ENCODE data around the gene CCND3. TPM values are rescaled to one million over a fixed set of nuclear protein-coding genes. Genes with fewer than 3 reads are reported as not detected.
A peak's percentile ranks its signal among the peaks of the same experiment; 100 is the strongest.

The CCND3 gene
- total RNA-seq, 1 experiment from 2014 or later: 26.6 TPM

GRCh38 chr6:41935685-41936072 lies 5.9 kb downstream of the CCND3 start:
- peaks cover 5% of the 10 kb centered on the region; the same call in 1 of the 2 replicates for H3K79me2 ChIP-seq (ENCODE audit: insufficient read depth, low read length)
- peaks cover 26 to 34% of the 10 kb centered on the region in 2 experiments; a peak in 3 of 4 replicates for H3K36me3 ChIP-seq (ENCODE audit: control insufficient read depth in 1 of 2, insufficient read depth in 2 of 2, low read length in 2 of 2)
- H3K27me3 ChIP-seq (ENCODE audit: insufficient read depth, low read length): no peaks in the 10 kb centered on the region
- ChIA-PET CTCF (interaction anchor here (1.0 to 5.7 kb wide), 3 partner anchors 9 to 109 kb away, joined by 4 to 25 read pairs (median 7); partner anchors contain the start of genes BYSL and MED20), RAD21 (ENCODE audit: low non-redundant PET in 1 of 2, low total read pairs in 2 of 2, uncharacterized antibody in 2 of 2, unreplicated experiment in 2 of 2) (no interaction called here), POLR2A (interaction anchor here (0.7 kb wide), 1 partner anchor 15 kb away, joined by 3 read pairs; the partner anchor contains the start of genes BYSL and MED20)
- no peaks in the 10 kb centered on the region for H3K9me3 ChIP-seq (ENCODE audit: control insufficient read depth in 1 of 2, insufficient read depth in 1 of 2, low read depth in 1 of 2, low read length in 2 of 2)
- intact Hi-C loops (cut with micrococcal nuclease): loop anchor here (1.0 to 5.0 kb wide), 3 partner anchors 89 to 148 kb away; partner anchors contain the start of gene TOMM6
- H3K4me3 ChIP-seq (replicated peaks in 1 of 2; ENCODE audit: low read depth in 1 of 2, low read length in 2 of 2): no peak overlapping the region
- H3K4me1 ChIP-seq (ENCODE audit: control insufficient read depth in 1 of 2, insufficient read depth in 2 of 2, low read length in 2 of 2): peaks cover 6 to 25% of the 10 kb centered on the region in 2 experiments; a peak in 3 of 4 replicates
- no peak overlapping the region for H3K9ac ChIP-seq (ENCODE audit: low read length)
- peak; percentile 8; the same call in 1 of the 2 replicates for ATAC-seq
- no peak overlapping the region for H2AFZ ChIP-seq (ENCODE audit: low read depth, low read length, poor library complexity, severe bottlenecking)
- H3K9me2 ChIP-seq (ENCODE audit: insufficient read depth): no peaks in the 10 kb centered on the region
- no TSS peak for BruUV-seq (replicated peaks)
- no peak overlapping the region for H3K4me2 ChIP-seq (ENCODE audit: low read length)
- TF ChIP-seq SRF (IDR thresholded peaks at IDR 0.05; ENCODE audit: low read depth) (no peak), POLR2A (IDR thresholded peaks at IDR 0.05; ENCODE audit: borderline replicate concordance, extremely low read depth, insufficient read depth, insufficient read length) (no peak), YY1 (IDR thresholded peaks at IDR 0.05; ENCODE audit: extremely low read depth, insufficient replicate concordance, low read depth, low read length) (no peak), FOSL1 (IDR thresholded peaks at IDR 0.05; ENCODE audit: low read depth) (no peak), ZFX (IDR thresholded peaks at IDR 0.05) (no peak), ELF1 (IDR thresholded peaks at IDR 0.05; ENCODE audit: borderline replicate concordance, low read depth) (no peak), JUND (IDR thresholded peaks at IDR 0.05) (no peak), SIN3A (IDR thresholded peaks at IDR 0.05; ENCODE audit: low read depth) (no peak), REST (IDR thresholded peaks at IDR 0.05; ENCODE audit: low read depth) (no peak), EGR1 (IDR thresholded peaks at IDR 0.05; ENCODE audit: low read depth) (no peak), CBX3 (IDR thresholded peaks at IDR 0.05; ENCODE audit: low read depth) (no peak), EZH2 (IDR thresholded peaks at IDR 0.05) (no peak), ZNF274 (IDR thresholded peaks at IDR 0.05; ENCODE audit: low read depth, low read length) (no peak), TCF7L2 (IDR thresholded peaks at IDR 0.05; ENCODE audit: borderline replicate concordance, extremely low read depth, insufficient read depth, insufficient read length) (no peak), CTCF (IDR thresholded peaks at IDR 0.05 in 2 of 3, conservative IDR thresholded peaks at IDR 0.05 in 1 of 3; ENCODE audit: borderline replicate concordance in 1 of 3, insufficient read depth in 1 of 3, low read depth in 2 of 3, low read length in 2 of 3) (no peak), CEBPB (IDR thresholded peaks at IDR 0.05; ENCODE audit: low read depth) (no peak), EZH2phosphoT487 (IDR thresholded peaks at IDR 0.05; ENCODE audit: borderline replicate concordance) (no peak)
- TF ChIP-seq, protein P1, sequence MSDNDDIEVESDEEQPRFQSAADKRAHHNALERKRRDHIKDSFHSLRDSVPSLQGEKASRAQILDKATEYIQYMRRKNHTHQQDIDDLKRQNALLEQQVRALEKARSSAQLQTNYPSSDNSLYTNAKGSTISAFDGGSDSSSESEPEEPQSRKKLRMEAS (IDR thresholded peaks at IDR 0.05): no peak
- peak overlapping the region; percentile 24; the same call in 1 of the 2 replicates for H3K27ac ChIP-seq (ENCODE audit: low read depth, low read length)
- no peaks in the 10 kb centered on the region for H4K20me1 ChIP-seq (ENCODE audit: insufficient read depth)
- DNase-seq (ENCODE audit: low read depth, low spot score): no peak

Data from HCT116 (cell line).